ENCODE results near the gene IGSF21.

GRCh38 chr1:18160290-18160942 is 52.8 kb downstream of the IGSF21 start:
- TF ChIP-seq POLR2AphosphoS5 (IDR thresholded peaks at IDR 0.05; ENCODE audit: insufficient read depth, low read depth, low read length) (no peak), CTCF (IDR thresholded peaks at IDR 0.05; ENCODE audit: extremely low read depth in 1 of 2, insufficient read depth in 1 of 2, low read depth in 1 of 2, low read length in 2 of 2) (no peak), POLR2A (IDR thresholded peaks at IDR 0.05; ENCODE audit: low read depth, low read length) (no peak), EZH2 (IDR thresholded peaks at IDR 0.05; ENCODE audit: borderline replicate concordance, low read depth, low read length, severe bottlenecking) (no peak)
